RWPE2 (cell line): ENCODE data around the gene HLA-B.

Experiments
- ATAC-seq: fragments of 200-7000 bp; cut with Tn5 transposase; 3 replicates; pipeline ENCODE4 v1.9.1; 2021; ENCODE audit warnings: low read depth
- DNase-seq: peaks from one replicate; pipeline ENCODE4 v3.0.0-alpha.2; 2020; ENCODE audit warnings: low spot score
- H3K27ac ChIP-seq: fragments of 450-650 bp; 2 replicates; pipeline ENCODE4 v1.5.1; 2017; ENCODE audit warnings: mild to moderate bottlenecking; ENCODE audit not compliant: poor library complexity, severe bottlenecking
- H3K27me3 ChIP-seq: fragments of 250-450 bp; sonication (Bioruptor Pico); 2 replicates; pipeline ENCODE4 v1.5.1; 2021; ENCODE audit warnings: mild to moderate bottlenecking, moderate library complexity; ENCODE audit not compliant: insufficient read depth, poor library complexity, severe bottlenecking
- H3K36me3 ChIP-seq: fragments of 250-450 bp; sonication (Bioruptor Pico); 2 replicates; pipeline ENCODE4 v1.5.1; 2020; ENCODE audit warnings: low read depth, mild to moderate bottlenecking, moderate library complexity
- H3K4me1 ChIP-seq: fragments of 250-450 bp; sonication (Bioruptor Pico); 2 replicates; pipeline ENCODE4 v1.5.1; 2021; ENCODE audit warnings: mild to moderate bottlenecking, moderate library complexity; ENCODE audit not compliant: insufficient read depth, poor library complexity, severe bottlenecking
- H3K4me3 ChIP-seq: fragments of 250-450 bp; sonication (Bioruptor Pico); 2 replicates; pipeline ENCODE4 v1.5.1; 2021; ENCODE audit warnings: mild to moderate bottlenecking, moderate library complexity; ENCODE audit not compliant: severe bottlenecking
- H3K9me3 ChIP-seq: fragments of 250-450 bp; sonication (Bioruptor Pico); 2 replicates; pipeline ENCODE4 v1.5.1; 2021; ENCODE audit warnings: mild to moderate bottlenecking, moderate library complexity; ENCODE audit not compliant: severe bottlenecking
- TF ChIP-seq, protein P1 (sequence below): fragments of 450-650 bp; IDR thresholded peaks from one replicate; pipeline ENCODE4 v1.5.1; 2017; ENCODE audit warnings: mild to moderate bottlenecking, moderate library complexity; ENCODE audit not compliant: poor library complexity, severe bottlenecking

The HLA-B gene

DNA sequence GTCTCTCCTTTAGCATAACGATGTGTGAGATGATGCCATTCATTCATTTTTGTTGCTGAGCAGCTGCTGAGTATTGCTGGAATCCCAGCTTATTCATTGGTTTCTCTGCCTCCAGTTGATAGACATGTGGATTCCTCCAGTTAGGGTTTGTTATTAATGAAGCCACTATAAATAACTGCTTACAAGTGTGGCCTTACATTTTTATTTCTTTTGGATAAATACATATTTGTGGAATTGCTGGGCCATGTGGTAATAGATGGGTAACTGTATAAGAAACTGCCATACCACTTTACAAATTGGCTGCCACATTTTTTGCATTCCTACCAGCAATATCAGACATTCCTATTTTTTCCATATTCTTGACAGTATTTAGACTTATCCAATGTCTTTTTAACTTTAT lies 2.6 kb upstream of the HLA-B start:
- Histone ChIP-seq H3K27me3 (no peaks in the 10 kb centered on the region), H3K27ac (no peak overlapping the region), H3K4me3 (no peak overlapping the region), H3K9me3 (no peaks in the 10 kb centered on the region), H3K36me3 (no peaks in the 10 kb centered on the region), H3K4me1 (no peaks in the 10 kb centered on the region)
- TF ChIP-seq, protein P1, sequence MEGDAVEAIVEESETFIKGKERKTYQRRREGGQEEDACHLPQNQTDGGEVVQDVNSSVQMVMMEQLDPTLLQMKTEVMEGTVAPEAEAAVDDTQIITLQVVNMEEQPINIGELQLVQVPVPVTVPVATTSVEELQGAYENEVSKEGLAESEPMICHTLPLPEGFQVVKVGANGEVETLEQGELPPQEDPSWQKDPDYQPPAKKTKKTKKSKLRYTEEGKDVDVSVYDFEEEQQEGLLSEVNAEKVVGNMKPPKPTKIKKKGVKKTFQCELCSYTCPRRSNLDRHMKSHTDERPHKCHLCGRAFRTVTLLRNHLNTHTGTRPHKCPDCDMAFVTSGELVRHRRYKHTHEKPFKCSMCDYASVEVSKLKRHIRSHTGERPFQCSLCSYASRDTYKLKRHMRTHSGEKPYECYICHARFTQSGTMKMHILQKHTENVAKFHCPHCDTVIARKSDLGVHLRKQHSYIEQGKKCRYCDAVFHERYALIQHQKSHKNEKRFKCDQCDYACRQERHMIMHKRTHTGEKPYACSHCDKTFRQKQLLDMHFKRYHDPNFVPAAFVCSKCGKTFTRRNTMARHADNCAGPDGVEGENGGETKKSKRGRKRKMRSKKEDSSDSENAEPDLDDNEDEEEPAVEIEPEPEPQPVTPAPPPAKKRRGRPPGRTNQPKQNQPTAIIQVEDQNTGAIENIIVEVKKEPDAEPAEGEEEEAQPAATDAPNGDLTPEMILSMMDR: no peak
- no peak for ATAC-seq
- no peak for DNase-seq

- H3K4me3 ChIP-seq: no peak overlapping the region
- ATAC-seq (no peak), DNase-seq (no peak)
Measured at GRCh38 chr6:31358302-31358701, 1.3 kb upstream of the HLA-B start.

DNA sequence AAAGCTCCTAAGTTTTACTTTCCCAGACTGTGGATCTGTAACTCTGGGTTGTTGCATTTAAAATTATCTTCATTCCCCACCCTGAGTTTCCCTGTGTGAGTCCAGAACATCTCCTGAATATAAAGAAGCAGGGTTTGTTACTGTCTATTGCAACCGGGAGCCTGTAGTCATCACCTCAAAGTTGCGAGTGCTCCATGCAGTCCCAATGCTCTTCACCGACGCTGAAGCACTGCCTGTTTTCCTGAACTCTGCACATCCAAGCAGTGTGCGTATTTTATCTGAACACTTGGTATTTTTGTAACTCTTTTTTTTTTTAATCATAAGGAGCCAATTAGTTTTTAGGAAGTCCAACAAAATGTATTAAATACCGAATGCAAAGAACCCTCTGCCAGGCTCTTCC lies 907 bp upstream of the HLA-B start:
- Histone ChIP-seq H3K27me3 (no peaks in the 10 kb centered on the region), H3K36me3 (no peaks in the 10 kb centered on the region), H3K27ac (no peak overlapping the region), H3K4me1 (no peaks in the 10 kb centered on the region), H3K4me3 (no peak overlapping the region), H3K9me3 (no peaks in the 10 kb centered on the region)
- ATAC-seq (no peak), DNase-seq (no peak)
- TF ChIP-seq, protein P1: no peak

More at GRCh38 chr6:31358302-31358701, 1.3 kb upstream of the HLA-B start:
- no peak overlapping the region for H3K27ac ChIP-seq
- no peaks in the 10 kb centered on the region for H3K9me3 ChIP-seq
- H3K27me3 ChIP-seq: no peaks in the 10 kb centered on the region
- TF ChIP-seq, protein P1: no peak
- H3K36me3 ChIP-seq: no peaks in the 10 kb centered on the region
- no peaks in the 10 kb centered on the region for H3K4me1 ChIP-seq

DNA sequence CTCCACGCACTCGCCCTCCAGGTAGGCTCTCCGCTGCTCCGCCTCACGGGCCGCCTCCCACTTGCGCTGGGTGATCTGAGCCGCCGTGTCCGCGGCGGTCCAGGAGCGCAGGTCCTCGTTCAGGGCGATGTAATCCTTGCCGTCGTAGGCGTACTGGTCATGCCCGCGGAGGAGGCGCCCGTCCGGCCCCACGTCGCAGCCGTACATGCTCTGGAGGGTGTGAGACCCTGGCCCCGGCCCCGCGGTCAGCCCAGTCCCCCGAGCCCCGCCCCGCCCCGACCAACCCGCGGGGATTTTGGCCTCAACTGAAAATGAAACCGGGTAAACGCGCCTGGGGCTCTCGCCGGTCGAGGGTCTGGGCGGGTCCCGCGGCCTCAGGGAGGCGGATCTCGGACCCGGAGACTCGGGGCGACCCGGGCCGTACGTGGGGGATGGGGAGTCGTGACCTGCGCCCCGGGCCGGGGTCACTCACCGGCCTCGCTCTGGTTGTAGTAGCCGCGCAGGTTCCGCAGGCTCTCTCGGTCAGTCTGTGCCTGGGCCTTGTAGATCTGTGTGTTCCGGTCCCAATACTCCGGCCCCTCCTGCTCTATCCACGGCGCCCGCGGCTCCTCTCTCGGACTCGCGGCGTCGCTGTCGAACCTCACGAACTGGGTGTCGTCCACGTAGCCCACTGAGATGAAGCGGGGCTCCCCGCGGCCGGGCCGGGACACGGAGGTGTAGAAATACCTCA lies 598 bp downstream of the HLA-B start:
- Histone ChIP-seq H3K27ac (no peak overlapping the region), H3K27me3 (no peaks in the 10 kb centered on the region), H3K4me3 (peak overlapping the region; percentile 71), H3K36me3 (no peaks in the 10 kb centered on the region), H3K4me1 (no peaks in the 10 kb centered on the region), H3K9me3 (no peaks in the 10 kb centered on the region)
- TF ChIP-seq, protein P1: no peak
- ATAC-seq: peak; percentile 51
- no peak for DNase-seq

DNA sequence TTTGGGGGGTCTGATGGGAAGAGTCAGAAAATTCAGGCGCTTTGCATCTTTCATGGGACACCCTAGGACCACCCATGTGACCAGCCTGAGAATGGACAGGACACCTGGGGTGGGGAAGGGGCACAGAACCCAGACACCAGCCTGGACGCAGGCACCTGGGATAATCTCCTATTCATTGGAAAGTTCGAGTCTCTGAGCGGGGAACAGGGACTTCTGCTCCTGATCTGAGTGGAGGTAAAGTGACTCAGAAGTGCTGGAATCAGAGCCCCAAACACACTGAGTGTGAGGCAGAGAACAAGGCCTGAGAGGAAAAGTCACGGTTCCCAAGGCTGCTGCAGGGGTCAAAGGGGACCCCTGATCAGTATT lies 1.4 kb downstream of the HLA-B start:
- Histone ChIP-seq H3K9me3 (no peaks in the 10 kb centered on the region), H3K27me3 (no peaks in the 10 kb centered on the region), H3K27ac (no peak overlapping the region), H3K4me3 (no peak overlapping the region), H3K36me3 (no peaks in the 10 kb centered on the region), H3K4me1 (no peaks in the 10 kb centered on the region)
- ATAC-seq (no peak), DNase-seq (no peak)
- TF ChIP-seq, protein P1: no peak
